GM18526 (cell line): ENCODE data around the gene VPS37B.

Experiments
- POLR2A ChIP-seq: IDR thresholded peaks from 3 replicates; pipeline ENCODE4 v1.6.1; 2011; ENCODE audit not compliant: insufficient read length; ENCODE audit errors: extremely low read depth

The VPS37B gene

DNA sequence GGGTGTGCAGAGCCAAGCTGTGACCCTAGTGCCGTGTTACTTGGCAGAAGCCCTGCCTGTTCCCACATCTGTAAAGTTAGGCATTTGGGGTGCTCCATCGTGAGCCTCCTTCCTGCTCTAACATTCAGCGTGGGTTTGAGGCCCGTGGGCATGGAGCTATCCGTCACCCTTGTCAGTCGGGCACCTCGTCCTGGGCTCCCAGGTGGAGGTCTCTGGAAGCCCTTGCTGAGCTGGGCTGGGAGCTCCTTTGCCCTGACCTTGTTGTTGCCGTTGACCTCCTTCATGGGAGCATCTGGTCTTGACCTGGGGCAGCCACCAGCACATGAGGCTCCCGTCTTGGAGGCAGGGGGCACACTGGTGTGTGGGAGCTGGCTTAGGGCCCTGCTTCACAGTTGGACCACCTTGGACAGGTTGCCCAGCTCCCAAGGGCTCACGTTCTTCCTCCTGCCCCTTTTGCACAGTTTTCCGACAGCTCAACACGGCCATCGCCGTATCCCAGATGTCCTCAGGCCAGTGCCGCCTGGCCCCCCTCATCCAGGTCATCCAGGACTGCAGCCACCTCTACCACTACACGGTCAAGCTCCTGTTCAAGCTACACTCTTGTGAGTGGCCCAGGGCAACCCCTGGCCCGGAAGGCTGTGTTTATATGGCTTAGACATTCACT lies 42.2 kb downstream of the VPS37B start:
- no peak for TF ChIP-seq POLR2A

GRCh38 chr12:122852336-122853275 lies 43.3 kb downstream of the VPS37B start:
- no peak for TF ChIP-seq POLR2A

DNA sequence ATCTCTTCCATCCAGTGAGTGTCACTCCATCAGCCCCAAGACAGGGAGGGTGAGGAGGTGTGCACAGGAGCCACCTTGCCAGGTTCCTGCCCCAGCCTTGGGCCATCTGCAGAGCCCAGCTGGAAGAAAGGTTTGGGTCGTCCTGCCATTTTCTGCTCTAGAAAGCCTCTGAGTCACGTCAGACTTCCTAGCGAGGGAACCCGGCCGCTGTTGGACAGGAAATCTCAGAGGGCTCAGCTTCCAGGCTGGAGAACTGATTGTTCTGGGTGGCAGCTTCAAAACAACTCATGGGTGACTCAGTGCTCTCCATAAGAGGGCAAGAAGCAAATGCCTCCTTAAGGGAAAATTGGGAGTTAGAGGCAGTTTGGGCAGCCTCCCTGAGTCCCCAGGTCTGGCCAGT lies 44.1 kb downstream of the VPS37B start:
- no peak for TF ChIP-seq POLR2A

DNA sequence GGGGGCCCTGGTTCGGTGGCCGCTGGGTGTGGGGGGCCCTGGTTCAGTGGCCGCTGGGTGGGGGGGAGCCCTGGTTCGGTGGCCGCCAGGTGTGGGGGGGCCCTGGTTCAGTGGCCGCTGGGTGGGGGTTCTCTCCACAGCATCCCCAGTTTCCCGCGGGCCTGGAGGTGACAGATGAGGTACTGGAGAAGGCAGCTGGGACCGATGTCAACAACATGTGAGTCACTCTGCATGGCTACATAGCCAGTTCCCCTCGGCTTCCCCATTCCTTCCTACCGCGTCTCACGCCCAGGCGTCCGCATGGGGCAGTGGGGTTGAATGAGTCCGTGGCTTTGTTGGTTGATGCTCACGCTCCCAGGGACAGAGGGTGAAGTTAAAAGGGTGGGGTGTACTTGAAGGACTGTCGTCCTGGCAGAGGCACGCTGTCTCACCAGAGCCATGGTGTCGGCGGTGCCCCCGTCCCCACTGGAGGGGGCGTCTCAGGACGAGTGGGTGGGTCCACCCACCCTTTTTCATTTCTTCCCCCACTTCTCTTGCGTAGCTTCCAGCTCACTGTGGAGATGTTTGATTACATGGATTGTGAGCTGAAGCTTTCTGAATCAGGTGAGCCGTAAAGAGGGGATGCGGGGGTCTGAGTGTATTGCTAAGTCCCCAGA lies 45.1 kb downstream of the VPS37B start:
- TF ChIP-seq POLR2A: no peak

DNA sequence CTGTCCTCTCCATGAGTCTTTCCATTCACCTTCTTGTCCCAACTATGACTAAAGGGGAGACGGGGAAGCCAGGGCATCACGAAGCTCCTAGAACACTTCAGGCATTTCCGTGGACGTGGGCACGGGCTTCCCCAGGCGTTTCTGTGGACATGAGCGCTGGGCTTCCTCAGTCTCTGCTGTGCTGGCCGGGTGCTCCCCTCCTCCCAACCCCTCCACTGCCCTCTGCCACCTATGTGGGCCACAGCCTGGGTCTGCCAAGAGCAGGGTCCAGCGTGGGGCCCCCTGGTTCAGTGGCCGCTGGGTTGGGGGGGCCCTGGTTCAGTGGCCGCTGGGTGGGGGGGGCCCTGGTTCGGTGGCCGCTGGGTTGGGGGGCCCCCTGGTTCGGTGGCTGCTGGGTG lies 45.9 kb downstream of the VPS37B start:
- no peak for TF ChIP-seq POLR2A

DNA sequence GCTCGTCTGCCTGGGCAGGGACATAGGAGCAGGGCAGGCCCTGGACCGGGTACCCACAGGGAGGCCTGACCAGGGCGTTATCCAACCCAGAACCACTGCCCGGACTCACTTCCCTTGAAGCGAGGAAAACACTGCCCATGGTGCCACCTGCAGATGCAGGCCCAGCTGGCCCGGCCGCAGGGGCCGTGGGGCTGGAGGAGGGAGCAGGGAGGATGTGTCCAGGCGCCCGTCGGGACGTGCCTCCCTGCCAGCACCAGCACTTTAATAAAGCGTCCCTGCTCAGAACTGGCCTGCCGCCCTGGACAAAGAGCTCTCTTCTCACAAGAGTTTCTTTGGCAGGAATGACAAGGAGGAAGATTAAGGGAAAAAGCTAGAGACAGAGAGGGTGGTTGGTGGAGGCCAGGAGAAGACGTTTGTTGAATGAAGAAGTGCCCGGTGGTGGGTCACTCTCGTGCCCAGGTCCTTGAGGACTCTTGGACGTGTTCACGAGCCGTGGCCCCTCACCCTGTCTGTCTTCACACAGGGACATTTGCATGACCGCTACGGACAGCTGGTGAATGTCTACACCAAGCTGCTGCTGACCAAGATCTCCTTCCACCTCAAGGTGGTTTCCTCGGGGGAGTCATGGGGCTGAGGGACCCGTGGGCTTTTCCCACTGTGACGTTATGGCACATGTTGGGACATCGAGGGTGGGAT lies 46.4 kb downstream of the VPS37B start:
- no peak for TF ChIP-seq POLR2A

DNA sequence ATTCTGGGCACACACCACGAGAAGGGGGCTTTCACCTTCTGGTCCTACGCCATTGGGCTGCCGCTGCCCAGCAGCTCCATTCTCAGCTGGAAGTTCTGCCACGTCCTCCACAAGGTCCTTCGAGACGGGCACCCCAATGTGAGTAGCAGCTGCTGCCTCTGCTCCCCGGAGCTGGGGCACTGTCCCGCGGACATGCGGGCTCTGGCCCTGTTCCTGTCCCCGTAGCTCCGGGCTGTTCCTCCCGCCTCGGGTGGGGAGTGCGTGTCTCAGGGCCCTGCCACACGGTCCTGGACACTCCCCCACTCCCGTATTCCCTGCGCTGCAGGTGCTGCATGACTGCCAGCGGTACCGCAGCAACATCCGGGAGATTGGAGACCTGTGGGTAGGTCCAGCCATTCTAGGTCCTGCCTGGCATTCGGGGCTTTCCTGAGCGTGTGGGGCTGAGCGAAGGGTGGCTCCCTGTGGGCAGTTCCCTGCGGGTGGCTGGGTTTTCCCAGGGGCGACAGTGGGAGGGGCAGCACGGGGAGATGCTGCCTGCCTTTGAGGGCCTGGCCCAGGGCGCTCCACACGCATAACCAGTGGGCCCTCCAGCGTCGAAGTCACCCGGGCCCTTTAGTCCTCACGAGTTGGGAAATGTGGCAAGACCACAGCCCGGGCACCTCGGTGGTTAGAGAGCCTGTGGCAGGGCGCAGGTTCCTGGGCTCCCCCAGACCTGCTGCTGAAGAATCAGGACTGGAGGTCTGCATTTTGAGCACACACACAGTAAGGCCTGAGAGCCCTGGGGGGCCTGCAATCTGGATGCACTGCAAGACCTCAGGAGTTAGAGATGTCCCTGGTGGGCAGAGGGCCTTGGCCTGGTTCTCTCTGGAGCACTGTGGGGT lies 47.2 kb downstream of the VPS37B start:
- no peak for TF ChIP-seq POLR2A

DNA sequence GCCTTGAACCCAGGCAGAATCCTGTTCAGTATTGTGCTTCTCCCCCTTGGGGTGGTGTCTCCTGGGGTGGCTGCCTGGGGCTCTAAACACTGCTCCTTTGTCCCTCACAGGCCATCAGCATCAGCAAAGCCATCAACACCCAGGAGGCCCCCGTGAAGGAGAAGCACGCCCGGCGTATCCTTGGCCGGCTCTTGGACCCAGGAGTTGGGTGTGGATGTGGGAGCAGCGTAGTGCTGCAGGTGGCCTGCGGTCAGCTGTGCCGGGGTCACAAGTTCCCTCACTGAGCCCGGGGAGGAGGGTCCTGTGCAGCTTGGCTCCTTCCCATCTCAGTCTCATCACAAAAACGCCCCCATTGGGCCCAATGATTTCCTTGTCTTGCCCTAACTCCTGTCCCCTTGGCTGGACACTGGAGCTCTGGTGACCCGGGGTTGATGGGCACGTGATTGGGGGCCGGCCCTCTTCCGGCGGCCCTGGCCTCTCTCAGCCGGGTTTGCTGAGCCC lies 48.0 kb downstream of the VPS37B start:
- no peak for TF ChIP-seq POLR2A

DNA sequence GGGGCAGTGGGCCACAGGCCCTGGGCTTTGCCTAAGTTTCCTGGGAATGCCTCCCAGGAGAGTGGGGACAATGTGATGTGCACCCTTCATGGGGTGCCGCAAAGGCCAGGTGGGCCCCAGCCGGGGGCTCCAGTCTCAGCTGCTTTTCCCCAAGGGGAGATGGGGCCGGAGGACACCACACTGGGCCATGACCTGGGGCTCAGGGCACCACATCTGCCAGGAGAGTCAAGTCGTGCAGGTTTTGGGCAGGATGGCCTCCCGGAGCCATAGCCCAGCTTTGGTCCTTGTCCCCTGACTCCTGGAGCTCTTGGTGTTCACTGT lies 48.4 kb downstream of the VPS37B start:
- TF ChIP-seq POLR2A: no peak

- TF ChIP-seq POLR2A: no peak
These were observed 49.1 kb downstream of the VPS37B start for GRCh38 chr12:122846622-122847515.

DNA sequence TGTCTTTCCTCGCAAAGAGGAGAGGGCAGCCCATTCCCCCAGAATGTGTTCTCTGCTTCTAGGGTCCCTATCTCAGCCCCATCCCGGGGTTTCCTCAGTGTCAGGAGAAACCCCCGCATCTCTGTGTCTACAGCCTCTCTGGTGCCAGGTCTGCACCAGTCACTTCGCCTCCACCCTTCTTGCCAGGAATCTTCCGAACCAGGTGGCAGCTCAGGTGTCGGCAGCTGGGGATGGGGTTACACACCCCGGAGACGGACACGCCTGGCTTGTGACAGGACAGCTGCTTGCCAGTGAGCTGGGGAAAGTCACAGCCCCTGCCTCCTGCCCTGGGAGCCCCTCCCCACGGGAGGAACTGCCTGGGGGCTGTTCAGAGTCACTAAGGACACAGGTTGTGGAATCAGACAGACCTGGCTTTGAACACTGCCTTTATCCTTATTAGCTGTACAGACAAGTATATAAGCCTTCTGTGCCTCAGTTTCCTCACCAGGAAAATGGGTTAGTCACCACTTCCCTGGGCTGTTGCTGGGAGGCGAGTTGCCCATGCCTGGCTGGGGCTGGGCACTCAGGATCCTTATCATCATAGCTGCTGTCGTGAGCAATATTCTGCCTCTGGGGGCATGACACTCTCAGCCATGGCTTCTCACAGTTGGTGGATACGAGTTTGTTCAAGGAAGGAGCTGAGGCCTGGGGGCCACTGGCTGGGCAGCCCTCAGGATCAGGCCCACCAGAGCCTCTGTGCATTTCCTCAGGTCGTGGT lies 49.9 kb downstream of the VPS37B start:
- TF ChIP-seq POLR2A: no peak

- no peak for TF ChIP-seq POLR2A
These were observed 50.7 kb downstream of the VPS37B start for GRCh38 chr12:122845041-122845864.
